ENCODE data around the gene SCO2. TPM values are rescaled to one million over a fixed set of nuclear protein-coding genes. Genes with fewer than 3 reads are reported as not detected.

Gene SCO2
- total and polyA plus RNA-seq, 10 of the 15 experiments (the other 5 are each of a cell fraction or from before 2014, with no cell fraction given) = 0.18 to 16.0 (median 2.4) TPM; not detected in 1

- peak; percentile 90; the same call in 1 of the 2 replicates for TF ChIP-seq ZBTB33 (IDR thresholded peaks at IDR 0.05)
Measured at GRCh38 chr22:50548040-50548920, 22.9 kb upstream of the SCO2 start (continued).

GRCh38 chr22:50547263-50547985 lies 22.0 kb upstream of the SCO2 start:
- no peak overlapping the region for H3K4me2 ChIP-seq (ENCODE audit: control insufficient read depth, insufficient read depth)
- RAD21 ChIA-PET (ENCODE audit: unreplicated experiment) = interaction anchor here (0.9 to 2.1 kb wide), 5 partner anchors 8 to 74 kb away, joined by 3 to 16 read pairs (median 7); partner anchors contain the start of gene SCO2
- in situ Hi-C loops (cut with MboI) (no loop called here), intact Hi-C loops (cut with micrococcal nuclease; ENCODE audit: unreplicated experiment) (no loop called here)
- TF ChIP-seq NR2C2 (IDR thresholded peaks at IDR 0.05; ENCODE audit: borderline replicate concordance, control insufficient read depth, insufficient read length, low read depth) = no peak
- TF ChIP-seq SPI1 (IDR thresholded peaks at IDR 0.05; ENCODE audit: borderline replicate concordance, insufficient read depth, low read depth, low read length) = no peak
- no peak for TF ChIP-seq ZNF217 (IDR thresholded peaks at IDR 0.05)
- TF ChIP-seq LARP7 (IDR thresholded peaks at IDR 0.05) = no peak
- no peak for TF ChIP-seq KDM1A (IDR thresholded peaks at IDR 0.05; ENCODE audit: borderline replicate concordance)
- TF ChIP-seq CTCF (IDR thresholded peaks at IDR 0.05 in 2 of 3, conservative IDR thresholded peaks at IDR 0.05 in 1 of 3; ENCODE audit: control insufficient read depth in 2 of 3, extremely low read depth in 1 of 3, insufficient read depth in 1 of 3, low read depth in 3 of 3, low read length in 3 of 3) = no peak
- TF ChIP-seq YBX1 (IDR thresholded peaks at IDR 0.05) = no peak
- no peak for TF ChIP-seq POLR2AphosphoS2 (IDR thresholded peaks at IDR 0.05; ENCODE audit: low read depth, low read length)
- TF ChIP-seq BMI1 (IDR thresholded peaks at IDR 0.05; ENCODE audit: borderline replicate concordance) = no peak
- TF ChIP-seq KAT2A (conservative IDR thresholded peaks at IDR 0.05; ENCODE audit: control insufficient read depth, low read depth, low read length) = no peak
- no peak for TF ChIP-seq STAT1 (conservative IDR thresholded peaks at IDR 0.05)
- no peak for TF ChIP-seq BCL3 (IDR thresholded peaks at IDR 0.05; ENCODE audit: borderline replicate concordance, insufficient read depth, low read depth, low read length, poor library complexity, severe bottlenecking)
- no peaks in the 10 kb centered on the region for H4K20me1 ChIP-seq (ENCODE audit: control insufficient read depth, insufficient read depth)
- POLR2A ChIA-PET = interaction anchor here (0.9 to 2.5 kb wide), 8 partner anchors 9 to 74 kb away, joined by 3 to 15 read pairs (median 9); partner anchors contain the start of genes LMF2, NCAPH2, SCO2 and TYMP
- CTCF ChIA-PET = interaction anchor here (0.8 to 2.2 kb wide), 6 partner anchors 10 to 75 kb away, joined by 3 to 9 read pairs (median 6); partner anchors contain the start of gene SCO2
- peak; percentile 35 for FAIRE-seq
- H3K9me3 ChIP-seq (replicated peaks; ENCODE audit: control insufficient read depth, insufficient read depth, low read length) = no peaks in the 10 kb centered on the region
- no TSS peak for BruUV-seq (replicated peaks)
- peaks cover 0 to 1% of the 10 kb centered on the region in 2 experiments; a peak in 1 of 4 replicates for H3K27me3 ChIP-seq (replicated peaks in 1 of 2; ENCODE audit: control insufficient read depth in 2 of 2, insufficient read depth in 2 of 2, low read length in 1 of 2)
- no peak for DNase-seq (ENCODE audit: low read depth, low spot score)
- SMC1A ChIA-PET (ENCODE audit: uncharacterized antibody, unreplicated experiment) = interaction anchor here (1.2 to 2.4 kb wide), 6 partner anchors 7 to 73 kb away, joined by 4 to 14 read pairs (median 6); partner anchors contain the start of genes SCO2 and SYCE3
- over 99% methylated on average over 31 of the region's 35 CpGs for WGBS (ENCODE audit: insufficient coverage, insufficient replicate concordance, low lambda C conversion rate, missing lambda C conversion rate)
- H3K79me2 ChIP-seq (ENCODE audit: control insufficient read depth, insufficient read depth, low read length) = peaks cover under 1% of the 10 kb centered on the region; the same call in 1 of the 2 replicates
- H3K4me1 ChIP-seq (ENCODE audit: control insufficient read depth, insufficient read depth, low read length) = peaks cover 29% of the 10 kb centered on the region
- no peak for ATAC-seq
- no peak overlapping the region for H3K4me3 ChIP-seq
- H3K36me3 ChIP-seq (ENCODE audit: control insufficient read depth in 2 of 2, insufficient read depth in 2 of 2, low read length in 1 of 2) = no peaks in the 10 kb centered on the region
- H3K27ac ChIP-seq (ENCODE audit: control insufficient read depth, insufficient read depth) = no peak overlapping the region
- no peak overlapping the region for H3K9ac ChIP-seq (ENCODE audit: control insufficient read depth, insufficient read depth, low read length)
- no peak overlapping the region for H2AFZ ChIP-seq (ENCODE audit: control insufficient read depth, low read depth, low read length)

All from GM12878 (cell line).